ENCODE measurements around the gene C5AR2.

DNA sequence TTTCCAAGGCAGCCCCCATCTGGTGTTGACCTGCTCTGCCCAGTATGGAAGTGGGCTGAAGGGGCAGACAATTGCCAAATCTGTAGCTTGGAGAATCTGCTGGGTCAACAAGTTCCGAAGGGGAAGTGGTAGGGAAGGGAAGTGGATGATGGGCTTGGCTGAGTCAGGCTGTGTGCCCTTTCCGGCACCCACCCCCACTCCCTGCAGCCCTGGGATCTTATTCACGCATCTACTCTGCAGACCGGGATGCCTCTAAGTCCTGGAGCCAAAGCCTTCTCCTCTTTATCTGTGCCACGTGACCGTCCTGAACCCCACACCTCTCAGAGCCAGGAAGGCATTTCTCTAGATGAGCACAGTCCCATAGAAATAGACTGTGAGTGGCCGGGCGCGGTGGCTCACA is 7.5 kb upstream of the C5AR2 start:
- TF ChIP-seq, protein P1, sequence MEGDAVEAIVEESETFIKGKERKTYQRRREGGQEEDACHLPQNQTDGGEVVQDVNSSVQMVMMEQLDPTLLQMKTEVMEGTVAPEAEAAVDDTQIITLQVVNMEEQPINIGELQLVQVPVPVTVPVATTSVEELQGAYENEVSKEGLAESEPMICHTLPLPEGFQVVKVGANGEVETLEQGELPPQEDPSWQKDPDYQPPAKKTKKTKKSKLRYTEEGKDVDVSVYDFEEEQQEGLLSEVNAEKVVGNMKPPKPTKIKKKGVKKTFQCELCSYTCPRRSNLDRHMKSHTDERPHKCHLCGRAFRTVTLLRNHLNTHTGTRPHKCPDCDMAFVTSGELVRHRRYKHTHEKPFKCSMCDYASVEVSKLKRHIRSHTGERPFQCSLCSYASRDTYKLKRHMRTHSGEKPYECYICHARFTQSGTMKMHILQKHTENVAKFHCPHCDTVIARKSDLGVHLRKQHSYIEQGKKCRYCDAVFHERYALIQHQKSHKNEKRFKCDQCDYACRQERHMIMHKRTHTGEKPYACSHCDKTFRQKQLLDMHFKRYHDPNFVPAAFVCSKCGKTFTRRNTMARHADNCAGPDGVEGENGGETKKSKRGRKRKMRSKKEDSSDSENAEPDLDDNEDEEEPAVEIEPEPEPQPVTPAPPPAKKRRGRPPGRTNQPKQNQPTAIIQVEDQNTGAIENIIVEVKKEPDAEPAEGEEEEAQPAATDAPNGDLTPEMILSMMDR (IDR thresholded peaks at IDR 0.05; ENCODE audit: low read depth, low read length, poor library complexity, severe bottlenecking), result no peak
- no peak for TF ChIP-seq EZH2phosphoT487 (IDR thresholded peaks at IDR 0.05; ENCODE audit: borderline replicate concordance, low read length)

All from DOHH2 (cell line).